Breast epithelium (tissue), 4 donors: Measurements from ENCODE around the gene PRSS12. TPM values are rescaled to one million over a fixed set of nuclear protein-coding genes. Genes with fewer than 3 reads are reported as not detected.

Source experiments
- DNase-seq, 2 donors: peaks; one replicate each; pipeline ENCODE4 v3.0.0-alpha.2; 2019; ENCODE audit warnings: low spot score in 2 of 2
- H3K27ac ChIP-seq, 2 donors: fragments of 200-600 bp; sonication (generic) in 1 of 2; one replicate each; pipeline ENCODE4 v1.5.1; 2016 to 2019; ENCODE audit warnings: mild to moderate bottlenecking in 1 of 2
- H3K27me3 ChIP-seq, 2 donors: fragments of 200-600 bp; sonication (generic) in 1 of 2; one replicate each; pipeline versions ENCODE4 v1.5.1 to v1.6.0; 2017 to 2019; ENCODE audit warnings: control low read depth in 1 of 2, mild to moderate bottlenecking in 1 of 2
- H3K36me3 ChIP-seq: fragments of 200-600 bp; one replicate; pipeline ENCODE4 v1.5.1; 2019
- H3K4me1 ChIP-seq, 2 donors: fragments of 200-600 bp; sonication (generic); one replicate each; pipeline ENCODE4 v1.5.1; 2016 to 2019; ENCODE audit warnings: control low read depth in 1 of 2
- H3K4me3 ChIP-seq, 3 donors: fragments of 200-600 bp; sonication (generic); 1 replicate in 2 of 3; 2 replicates in 1 of 3; pipeline ENCODE4 v1.5.1; 2016 to 2019; ENCODE audit warnings: mild to moderate bottlenecking in 3 of 3, moderate library complexity in 2 of 3
- H3K9me3 ChIP-seq, 2 donors: fragments of 200-600 bp; sonication (generic) in 1 of 2; one replicate each; pipeline ENCODE4 v1.5.1; 2016 to 2019; ENCODE audit warnings: control low read depth in 1 of 2
- CTCF ChIP-seq, 3 donors: fragments of 450-650 bp; IDR thresholded peaks; one replicate each; pipeline ENCODE4 v1.5.1; 2016 to 2017; ENCODE audit warnings: antibody characterized with exemption in 3 of 3, mild to moderate bottlenecking in 3 of 3, moderate library complexity in 3 of 3
- POLR2A ChIP-seq: fragments of 450-650 bp; IDR thresholded peaks from one replicate; pipeline ENCODE4 v1.6.1; 2016; ENCODE audit warnings: antibody characterized with exemption, mild to moderate bottlenecking, moderate library complexity
- POLR2AphosphoS5 ChIP-seq, 3 donors: sonication (generic); formaldehyde crosslinking; IDR thresholded peaks; one replicate each; pipeline ENCODE4 v1.6.1; 2017; ENCODE audit warnings: antibody characterized with exemption in 3 of 3
- intact Hi-C: fragments of 100-400 bp; cut with DNase I; formaldehyde crosslinking; loops from one replicate; pipeline ENCODE4 v1.15.1; 2023; ENCODE audit warnings: low total_unique reads
- total RNA-seq, 3 donors: library from RNA; depleted of rRNA; stranded (reverse); fragments of >200 nt; gene quantifications; one replicate each; pipeline ENCODE4 v1.1.0, GENCODE V29; 2016

Gene PRSS12
- total RNA-seq, 3 donors from 2014 or later, result 0.64 to 3.6 (median 2.2) TPM

- Histone ChIP-seq H3K4me1 (no peaks in the 10 kb centered on the region), H3K27me3 (peaks cover 0 to 11% of the 10 kb centered on the region in 2 donors), H3K9me3 (no peaks in the 10 kb centered on the region), H3K36me3 (no peaks in the 10 kb centered on the region), H3K27ac (no peak overlapping the region), H3K4me3 (no peak overlapping the region)
- intact Hi-C loops, result no loop called here
- DNase-seq, result no peak
- TF ChIP-seq POLR2AphosphoS5 (IDR thresholded peaks at IDR 0.05), result no peak
- TF ChIP-seq CTCF (IDR thresholded peaks at IDR 0.05), result no peak
- no peak for TF ChIP-seq POLR2A
Measured at GRCh38 chr4:118350961-118351360, 1.8 kb downstream of the PRSS12 start.

- H3K4me1 ChIP-seq, result no peaks in the 10 kb centered on the region
- H3K9me3 ChIP-seq, result no peaks in the 10 kb centered on the region
- peaks cover 0 to 8% of the 10 kb centered on the region in 2 donors for H3K27me3 ChIP-seq
- TF ChIP-seq CTCF (IDR thresholded peaks at IDR 0.05), result no peak
- TF ChIP-seq POLR2A, result no peak
- TF ChIP-seq POLR2AphosphoS5 (IDR thresholded peaks at IDR 0.05), result no peak
- no peaks in the 10 kb centered on the region for H3K36me3 ChIP-seq
- no peak overlapping the region for H3K27ac ChIP-seq
- DNase-seq, result no peak
- no peak overlapping the region for H3K4me3 ChIP-seq
- intact Hi-C loops, result no loop called here
Measured at GRCh38 chr4:118348886-118349285, 3.9 kb downstream of the PRSS12 start.

GRCh38 chr4:118346495-118346894 is 6.3 kb downstream of the PRSS12 start:
- H3K27ac ChIP-seq, result no peak overlapping the region
- H3K4me1 ChIP-seq, result no peaks in the 10 kb centered on the region
- intact Hi-C loops, result no loop called here
- no peaks in the 10 kb centered on the region for H3K36me3 ChIP-seq
- H3K27me3 ChIP-seq, result no peaks in the 10 kb centered on the region
- no peaks in the 10 kb centered on the region for H3K9me3 ChIP-seq
- no peak for DNase-seq
- TF ChIP-seq CTCF (IDR thresholded peaks at IDR 0.05) (no peak), POLR2AphosphoS5 (IDR thresholded peaks at IDR 0.05) (no peak), POLR2A (no peak)
- H3K4me3 ChIP-seq, result no peak overlapping the region

GRCh38 chr4:118345813-118346212 is 7.0 kb downstream of the PRSS12 start:
- H3K27me3 ChIP-seq, result no peaks in the 10 kb centered on the region
- TF ChIP-seq POLR2A (no peak), CTCF (IDR thresholded peaks at IDR 0.05) (no peak), POLR2AphosphoS5 (IDR thresholded peaks at IDR 0.05) (no peak)
- H3K36me3 ChIP-seq, result no peaks in the 10 kb centered on the region
- H3K9me3 ChIP-seq, result no peaks in the 10 kb centered on the region
- H3K4me1 ChIP-seq, result no peaks in the 10 kb centered on the region
- intact Hi-C loops, result no loop called here
- H3K4me3 ChIP-seq, result no peak overlapping the region
- no peak for DNase-seq
- H3K27ac ChIP-seq, result no peak overlapping the region

- no peak for DNase-seq
- no peaks in the 10 kb centered on the region for H3K27me3 ChIP-seq
- no peaks in the 10 kb centered on the region for H3K4me1 ChIP-seq
- no peak overlapping the region for H3K27ac ChIP-seq
- no peak overlapping the region for H3K4me3 ChIP-seq
- H3K36me3 ChIP-seq, result no peaks in the 10 kb centered on the region
- no peaks in the 10 kb centered on the region for H3K9me3 ChIP-seq
- TF ChIP-seq POLR2AphosphoS5 (IDR thresholded peaks at IDR 0.05), result no peak
- TF ChIP-seq CTCF (IDR thresholded peaks at IDR 0.05), result no peak
- no peak for TF ChIP-seq POLR2A
- intact Hi-C loops, result no loop called here
Measured at GRCh38 chr4:118344801-118345200, 8.0 kb downstream of the PRSS12 start.
